ENCODE measurements around the gene UFSP2.

Gene UFSP2

DNA sequence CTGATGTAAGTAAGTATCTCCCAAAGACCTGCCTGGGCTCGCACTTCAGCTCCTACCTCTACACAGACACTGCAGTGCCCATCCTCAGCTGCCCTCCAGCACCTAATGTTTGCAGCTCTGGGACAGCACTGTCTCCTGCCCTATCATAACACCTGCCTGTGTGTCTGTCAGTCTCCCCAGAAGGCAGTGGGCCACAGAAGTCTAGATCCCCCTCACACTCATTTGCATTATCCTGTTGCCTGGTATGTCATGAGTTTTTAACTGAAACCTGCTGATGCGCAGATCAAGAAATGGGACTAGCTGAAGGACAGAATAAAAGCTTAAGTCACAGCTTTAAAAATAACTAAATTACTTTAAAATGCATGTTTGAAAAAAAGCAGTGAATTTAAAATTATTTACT is 73.0 kb downstream of the UFSP2 start:
- DNase-seq (ENCODE audit: low spot score): no peak

DNA sequence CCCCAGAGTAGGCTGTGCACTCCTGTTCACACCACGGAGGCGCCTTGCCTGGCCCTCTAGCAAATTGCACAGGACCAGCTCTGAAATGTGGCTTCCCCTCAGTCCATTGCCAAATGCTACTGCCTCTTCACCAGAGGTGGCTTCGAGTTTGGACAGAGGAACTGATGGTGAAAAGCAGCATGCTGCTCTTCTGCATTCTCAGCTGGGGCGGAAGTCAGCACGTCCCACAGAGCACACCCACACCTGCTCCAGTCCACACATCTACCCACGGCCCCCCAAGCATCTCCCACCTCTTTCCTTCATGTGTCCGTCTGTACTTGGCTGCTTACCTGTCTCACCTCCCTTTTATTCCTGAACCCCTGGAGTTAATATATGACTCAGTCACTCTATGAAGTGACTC is 73.6 kb downstream of the UFSP2 start:
- DNase-seq (ENCODE audit: low spot score): no peak

DNA sequence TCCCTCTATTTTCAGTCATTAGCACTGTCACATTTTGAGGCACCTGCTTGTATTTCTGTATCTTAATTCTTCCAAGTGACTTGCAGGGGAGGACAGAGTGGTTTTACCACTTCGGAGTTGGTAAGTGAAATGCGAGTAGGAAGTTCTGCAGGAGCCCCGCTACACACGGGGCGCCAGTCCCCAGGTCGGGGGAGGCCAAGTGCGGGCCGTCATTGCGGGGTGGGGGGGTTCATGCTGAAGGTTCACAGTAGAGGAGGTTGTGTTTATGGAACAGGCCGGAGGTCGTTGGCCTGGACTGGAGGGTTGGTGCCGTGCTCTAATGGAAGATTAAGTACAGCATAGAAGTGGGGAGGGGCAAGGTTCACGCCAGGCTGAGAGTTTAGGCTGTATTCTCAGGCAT is 74.1 kb downstream of the UFSP2 start:
- DNase-seq (ENCODE audit: low spot score): no peak

Data from CD4-positive, alpha-beta T cell treated with Interleukin-2 at 100 ng/mL for 4 hours (primary cell).